Activated CD4-positive, alpha-beta T cell treated with anti-CD3 and anti-CD28 coated beads, Interleukin-2, Interleukin-4, amounts not matched to agents 100 ng/mL and 50 ng/mL, durations not matched to agents 16 hours and 8 hours (primary cell): Measurements from ENCODE around the gene YEATS4.
"Not testable (repeated sequence)": the region's sequence is repeated elsewhere in the genome, so short reads cannot be mapped to it uniquely, and the experiment has no call there.

Source experiments
- DNase-seq: peaks from one replicate; pipeline ENCODE4 v3.0.0-alpha.2; 2020; ENCODE audit warnings: low spot score

The YEATS4 gene

DNA sequence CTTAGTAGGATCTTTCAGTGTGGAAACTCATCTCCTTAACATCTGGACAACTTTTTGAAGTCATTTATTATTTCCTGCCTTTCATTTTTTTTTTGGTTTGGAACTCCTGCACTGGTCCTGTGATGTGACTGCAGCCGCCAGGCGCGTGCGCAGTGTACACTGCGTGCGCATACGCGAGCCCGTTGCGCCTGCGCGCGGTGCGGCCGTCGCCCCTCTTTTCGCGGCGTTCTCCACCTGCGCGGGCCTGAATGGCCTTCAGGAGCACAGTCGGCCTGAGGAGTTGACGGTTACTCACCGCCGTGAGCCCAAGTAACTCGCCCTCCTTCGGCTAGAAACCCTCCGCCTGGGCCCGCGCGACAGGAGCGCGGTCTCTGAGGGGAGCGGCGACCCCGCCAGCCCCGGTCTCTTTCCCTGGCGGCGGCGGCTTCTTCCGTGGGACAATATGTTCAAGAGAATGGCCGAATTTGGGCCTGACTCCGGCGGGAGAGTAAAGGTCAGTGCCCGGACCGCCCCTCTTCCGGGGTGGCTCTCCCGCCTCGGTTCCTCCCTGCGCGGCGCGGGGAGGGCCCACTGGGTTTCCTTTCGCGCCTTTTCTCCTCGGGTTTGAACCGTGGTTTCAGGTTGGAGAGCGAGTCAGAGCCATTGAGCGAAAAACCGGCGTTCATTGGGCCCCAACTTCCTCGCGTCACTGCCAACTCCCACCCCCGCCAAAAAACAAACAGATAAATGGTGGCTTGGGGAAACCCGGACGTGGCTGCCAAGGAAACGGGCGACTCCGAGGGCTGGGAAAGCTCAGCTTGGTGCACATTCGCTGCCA is at the start of gene YEATS4:
TSS of gene YEATS4 (plus strand) at position 213 of the 817 bp plus-strand sequence. CDS start at position 443, 230 bp downstream.
- peak; percentile 94 for DNase-seq

DNA sequence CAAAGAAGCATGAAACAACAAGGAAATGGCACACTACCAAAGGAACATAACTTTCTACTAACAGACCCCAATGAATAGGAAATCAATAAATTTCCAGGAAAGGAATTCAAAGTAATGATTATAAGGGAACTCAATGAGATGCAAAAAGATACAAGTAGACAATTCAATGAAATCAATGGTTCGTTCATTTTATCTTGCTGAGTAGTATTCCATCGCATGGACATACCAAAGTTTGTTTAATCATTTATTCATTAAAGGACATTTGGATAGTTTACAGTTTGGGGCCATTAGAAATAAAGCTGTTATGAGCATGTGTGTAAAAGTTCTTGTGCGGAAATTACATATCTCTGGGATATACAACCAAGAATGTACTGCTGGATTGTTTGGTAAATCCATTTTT is 46.3 kb upstream of the YEATS4 start:
- no peak for DNase-seq

DNA sequence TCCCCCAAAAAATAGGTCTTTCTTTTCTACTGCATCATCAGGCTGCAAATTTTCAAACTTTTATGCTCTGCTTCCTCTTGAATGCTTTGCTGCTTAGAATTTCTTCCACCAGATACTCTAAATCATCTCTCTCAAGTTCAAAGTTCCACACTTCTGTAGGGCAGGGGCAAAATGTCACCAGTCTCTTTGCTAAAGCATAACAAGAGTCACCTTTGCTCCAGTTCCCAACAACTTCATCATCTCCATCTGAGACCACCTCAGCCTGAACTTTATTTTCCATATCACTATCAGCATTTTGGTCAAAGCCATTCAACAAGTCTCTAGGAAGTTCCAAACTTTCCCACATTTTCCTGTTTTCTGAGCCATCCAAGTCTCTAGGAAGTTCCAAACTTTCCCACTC is 42.8 kb upstream of the YEATS4 start:
- DNase-seq, result not testable (repeated sequence)

DNA sequence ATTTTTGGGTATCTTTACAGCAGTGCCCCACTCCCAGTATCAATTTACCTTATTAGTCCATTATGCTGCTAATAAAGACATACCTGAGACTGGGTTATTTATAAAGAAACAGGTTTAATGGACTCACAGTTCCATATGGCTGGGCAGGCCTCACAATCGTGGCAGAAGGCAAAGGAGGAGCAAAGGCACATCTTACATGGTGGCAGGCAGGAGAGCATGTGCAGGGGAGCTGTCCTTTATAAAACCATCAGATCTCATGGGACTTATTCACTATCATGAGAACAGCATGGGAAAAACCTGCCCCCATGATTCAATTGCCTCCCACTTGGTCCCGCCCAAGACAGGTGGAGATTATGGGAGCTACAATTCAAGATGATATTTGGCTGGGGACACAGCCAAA is 42.3 kb upstream of the YEATS4 start:
- not testable (repeated sequence) for DNase-seq

DNA sequence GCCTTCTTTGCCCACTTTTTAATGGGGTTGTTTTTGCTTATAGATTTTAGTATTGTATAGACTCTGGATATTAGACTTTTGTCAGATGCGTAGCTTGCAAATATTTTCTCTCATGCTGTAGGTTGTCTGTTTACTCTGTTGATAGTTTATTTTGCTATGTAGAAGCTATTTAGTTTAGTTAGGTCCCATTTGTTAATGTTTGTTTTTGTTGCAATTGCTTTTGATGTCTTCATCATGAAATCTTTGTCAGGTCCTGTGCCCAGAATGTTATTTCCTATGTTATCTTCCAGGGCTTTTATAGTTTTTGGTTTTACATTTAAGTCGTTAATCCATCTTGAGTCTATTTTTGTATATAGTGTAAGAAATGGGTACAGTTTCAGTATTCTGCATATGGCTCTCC is 41.3 kb upstream of the YEATS4 start:
- DNase-seq, result no peak

DNA sequence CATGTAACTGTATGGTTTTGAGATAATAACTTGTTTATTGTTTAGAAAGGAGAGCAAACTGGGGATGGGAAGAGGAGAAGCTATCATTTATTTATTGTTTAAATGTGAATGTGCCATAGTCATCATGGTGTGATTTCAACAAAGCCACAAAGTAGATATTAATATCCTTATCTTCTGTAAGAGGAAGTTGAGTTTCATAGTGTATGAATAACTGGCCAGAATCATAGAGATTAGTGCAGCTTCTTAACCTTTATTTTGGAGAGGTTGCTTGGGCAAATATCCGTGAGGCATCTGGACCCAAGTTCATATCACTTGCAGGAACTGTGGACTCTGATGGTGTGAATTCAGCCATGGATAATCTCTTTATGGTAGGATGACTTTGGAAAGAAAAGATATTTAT is 38.2 kb upstream of the YEATS4 start:
- DNase-seq, result no peak

DNA sequence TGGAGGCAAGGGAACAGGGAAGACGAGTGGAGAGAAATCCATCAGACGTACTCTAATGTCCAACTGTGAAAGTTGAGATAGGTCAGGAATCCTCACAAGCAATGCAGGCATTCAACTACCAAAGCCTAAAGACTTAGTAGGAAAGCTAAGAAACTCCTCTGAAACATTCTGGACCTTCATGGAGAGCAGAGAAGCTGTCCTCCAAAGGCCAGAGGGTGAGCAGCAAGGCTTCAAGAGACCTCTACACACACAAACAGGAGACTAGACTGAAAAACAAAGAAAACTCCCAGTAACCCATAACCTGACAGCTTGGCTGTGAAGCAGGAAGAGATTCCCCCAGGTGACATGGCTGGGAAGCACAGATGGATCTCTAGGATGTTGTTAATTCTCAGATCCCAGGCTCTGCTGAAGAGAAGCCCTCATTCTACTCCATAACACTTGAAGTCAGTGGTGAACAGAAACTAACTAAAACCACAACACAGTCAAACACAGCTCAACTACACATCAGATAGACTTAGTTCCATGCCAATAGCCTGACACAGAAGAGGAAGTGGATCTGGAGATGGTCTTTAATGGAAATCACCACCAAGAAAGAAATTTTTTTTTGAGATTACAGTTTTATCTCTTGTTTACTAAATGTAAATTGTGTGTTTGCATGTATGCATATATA is 34.6 kb upstream of the YEATS4 start:
- DNase-seq, result no peak

DNA sequence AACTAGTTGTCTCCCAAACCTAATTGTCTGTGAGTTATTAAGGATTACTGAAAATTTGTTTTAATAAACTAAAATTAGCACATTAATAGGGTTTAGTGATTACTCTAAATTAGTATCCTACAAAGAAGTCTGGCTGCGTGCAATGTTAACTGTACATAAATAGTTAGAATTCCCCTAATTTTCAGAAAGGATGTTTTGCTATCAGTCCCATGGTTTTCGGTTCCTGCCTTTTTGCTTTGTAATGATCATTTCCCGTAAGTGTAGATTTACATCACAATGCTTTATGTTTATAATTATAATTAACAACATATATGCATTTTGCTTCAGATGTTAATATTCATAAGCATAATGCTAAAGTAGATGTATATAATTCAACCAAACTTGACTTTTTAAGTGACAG is 31.1 kb upstream of the YEATS4 start:
- no peak for DNase-seq

DNA sequence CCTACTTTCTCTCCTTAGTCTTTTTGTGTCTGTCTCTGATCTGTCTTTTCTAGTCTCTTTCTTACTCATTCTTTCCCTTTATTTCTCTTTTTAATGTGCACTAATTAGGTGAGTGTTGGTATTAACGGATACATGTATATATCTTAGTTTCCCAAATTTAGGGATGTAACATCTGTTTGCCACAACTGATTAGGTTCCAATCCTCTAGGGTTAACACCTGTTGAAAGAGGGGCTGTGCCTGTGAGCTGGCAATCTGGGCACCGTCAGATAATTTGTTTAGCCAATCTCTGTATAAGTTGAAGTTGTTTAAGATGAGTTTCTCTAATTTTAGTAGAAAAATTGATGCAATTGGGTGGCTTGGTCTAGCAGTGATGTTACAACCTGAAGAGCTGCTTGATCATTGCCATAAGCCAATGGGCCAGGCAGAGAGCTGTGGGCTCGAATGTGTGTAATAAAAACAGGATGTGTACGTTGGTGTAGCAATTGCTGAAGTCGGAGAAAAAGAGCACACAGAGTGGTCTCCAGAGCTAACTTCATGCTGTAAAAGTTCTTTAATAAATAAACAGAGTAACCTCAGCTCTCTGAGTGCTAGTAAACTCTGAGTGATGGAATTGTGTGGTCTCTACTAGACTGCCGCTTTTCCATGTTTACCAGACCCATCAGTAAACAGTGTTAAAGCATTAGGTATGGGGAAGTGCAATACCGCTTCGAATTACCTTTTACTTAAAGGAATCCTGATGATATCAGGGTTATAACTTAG is 29.7 kb upstream of the YEATS4 start:
- peak; percentile 29 for DNase-seq

DNA sequence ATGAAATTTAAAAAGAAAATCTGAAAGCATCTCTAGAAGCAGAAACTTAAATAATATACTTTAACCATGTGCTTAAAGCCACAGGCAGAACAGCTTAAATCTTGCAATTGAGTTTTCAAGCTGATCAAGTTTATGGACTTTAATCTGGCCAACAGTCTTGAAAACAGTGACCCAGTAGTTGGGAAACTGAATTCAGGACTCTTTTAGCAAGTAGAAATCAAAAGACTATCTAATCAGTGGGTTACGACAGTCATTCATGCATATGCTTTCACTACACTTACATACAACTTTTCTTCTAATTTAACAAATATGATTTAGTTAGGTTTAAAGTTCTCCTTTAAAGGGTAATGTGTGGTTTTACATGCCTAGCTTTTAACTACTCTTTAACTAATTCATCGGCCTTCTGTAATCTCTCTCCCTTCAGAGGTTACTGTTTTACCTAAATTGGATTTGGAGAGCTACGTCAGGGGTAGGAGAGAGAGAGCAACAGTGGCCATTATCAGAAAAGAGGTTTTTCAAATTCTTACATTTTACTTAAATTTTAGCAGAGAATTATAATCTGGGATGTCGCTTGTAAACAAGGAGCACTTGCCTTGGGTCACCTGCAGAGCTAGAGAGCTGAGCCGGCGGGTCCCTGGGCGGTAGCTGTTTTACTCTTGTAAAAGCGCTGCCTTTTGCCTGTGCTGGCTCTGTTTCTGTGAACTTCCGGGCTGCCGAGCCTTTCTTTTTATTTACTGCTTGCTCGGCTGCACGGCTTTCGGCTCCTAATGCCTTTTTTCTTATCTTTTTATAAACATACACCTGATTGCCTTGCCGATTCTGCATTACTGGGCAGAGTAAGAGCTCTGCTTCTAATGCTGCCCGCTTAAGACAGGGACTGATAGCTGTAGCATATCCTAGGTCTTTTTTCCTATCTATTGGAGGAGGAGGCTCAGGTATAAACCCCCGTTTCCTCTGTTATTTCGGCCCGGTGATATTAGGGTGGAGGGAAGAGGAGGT is 28.8 kb upstream of the YEATS4 start:
- DNase-seq, result peak; percentile 41

DNA sequence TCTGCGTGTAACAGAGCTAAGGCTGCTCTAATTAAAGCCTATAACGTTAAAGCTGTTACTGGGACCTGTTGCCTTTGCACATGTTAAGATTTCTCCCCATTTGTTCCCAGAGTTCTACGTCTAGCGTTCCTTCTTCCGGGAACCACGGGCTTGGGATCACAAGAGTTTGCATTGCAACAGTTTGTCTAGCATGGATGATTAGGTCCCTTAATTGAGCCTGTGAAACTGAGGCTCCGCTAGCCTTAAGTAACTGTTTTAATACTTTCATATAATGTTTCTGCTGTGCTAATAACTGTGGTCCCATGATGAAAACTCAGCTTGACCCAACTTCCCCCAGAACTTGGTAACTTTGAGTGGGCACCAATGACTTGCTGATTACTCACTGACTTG is 28.0 kb upstream of the YEATS4 start:
- DNase-seq, result no peak

DNA sequence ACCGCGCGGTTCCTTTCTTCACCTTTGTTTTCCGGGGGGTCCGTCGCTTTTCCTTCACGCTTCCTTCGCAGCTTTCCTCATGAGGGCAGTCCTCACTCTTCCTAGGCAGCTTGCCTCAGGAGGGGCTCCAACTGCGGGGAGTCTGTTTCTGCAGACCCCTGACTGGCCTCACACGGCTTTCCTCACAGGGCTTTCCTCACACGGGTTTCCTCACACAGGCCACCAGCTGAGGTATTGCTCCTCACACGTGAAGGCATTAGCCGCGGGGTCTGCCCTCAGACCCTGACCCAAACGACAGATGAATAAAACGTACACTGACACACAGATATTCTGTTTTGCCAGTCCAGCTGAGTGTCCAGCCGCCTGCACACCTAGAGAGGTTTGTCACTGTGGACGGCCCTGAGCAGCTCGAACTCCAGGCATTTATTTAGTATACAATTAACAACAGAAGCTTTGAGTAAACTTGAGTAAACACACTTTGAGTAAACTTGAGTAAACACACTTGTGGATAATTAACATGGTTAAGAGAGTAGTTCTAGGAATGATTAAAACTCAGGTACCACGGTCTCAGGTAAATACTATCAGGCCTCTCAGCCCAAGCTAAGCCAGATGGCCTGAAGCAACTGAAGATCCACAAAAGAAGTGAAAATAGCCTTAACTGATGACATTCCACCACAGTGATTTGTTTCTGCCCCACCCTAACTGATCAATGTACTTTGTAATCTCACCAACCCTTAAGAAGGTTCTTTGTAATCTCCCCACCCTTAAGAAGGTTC is 27.4 kb upstream of the YEATS4 start:
- no peak for DNase-seq

DNA sequence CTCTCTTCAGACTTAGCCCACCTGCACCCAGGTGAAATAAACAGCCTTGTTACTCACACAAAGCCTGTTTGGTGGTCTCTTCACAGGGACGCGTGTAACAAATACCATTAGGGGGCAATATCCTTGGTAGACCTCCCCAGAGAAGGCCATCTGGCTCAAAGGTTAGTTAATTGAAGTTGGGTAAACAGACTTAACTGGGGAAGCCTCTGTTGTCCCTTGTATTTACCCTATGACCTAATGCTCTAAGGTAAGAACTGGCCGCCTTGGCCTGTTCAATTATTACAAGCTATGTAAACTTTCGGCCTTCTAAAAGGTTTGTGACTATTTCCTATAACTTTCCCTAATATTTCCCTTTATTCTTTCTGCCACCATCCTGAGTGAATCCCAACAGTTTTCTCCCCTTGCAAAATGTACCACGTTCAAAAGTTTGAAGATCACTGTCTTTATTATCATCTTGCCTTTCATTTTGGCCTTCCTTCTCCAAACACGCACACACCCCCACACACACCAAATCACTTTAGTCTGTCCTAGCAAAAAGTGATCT is 26.7 kb upstream of the YEATS4 start:
- DNase-seq, result no peak

DNA sequence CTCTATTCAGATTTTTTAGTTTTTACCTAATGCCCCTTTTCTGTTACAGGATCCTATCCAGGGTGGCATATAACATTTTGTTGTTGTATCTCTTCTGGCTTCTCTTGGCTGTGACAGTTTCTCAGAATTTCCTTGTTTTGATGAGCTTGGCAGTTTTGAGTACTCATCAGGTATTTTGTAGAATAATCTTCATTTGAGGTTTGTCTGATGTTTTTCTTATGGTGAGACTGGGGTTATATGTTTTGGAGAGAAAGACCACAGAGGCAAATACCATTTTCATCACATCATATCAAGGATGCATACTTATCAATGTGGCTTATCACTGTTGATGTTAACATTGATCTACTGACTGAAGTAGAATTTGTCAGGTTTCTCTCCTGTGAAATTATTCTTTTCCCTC is 25.4 kb upstream of the YEATS4 start:
- no peak for DNase-seq

DNA sequence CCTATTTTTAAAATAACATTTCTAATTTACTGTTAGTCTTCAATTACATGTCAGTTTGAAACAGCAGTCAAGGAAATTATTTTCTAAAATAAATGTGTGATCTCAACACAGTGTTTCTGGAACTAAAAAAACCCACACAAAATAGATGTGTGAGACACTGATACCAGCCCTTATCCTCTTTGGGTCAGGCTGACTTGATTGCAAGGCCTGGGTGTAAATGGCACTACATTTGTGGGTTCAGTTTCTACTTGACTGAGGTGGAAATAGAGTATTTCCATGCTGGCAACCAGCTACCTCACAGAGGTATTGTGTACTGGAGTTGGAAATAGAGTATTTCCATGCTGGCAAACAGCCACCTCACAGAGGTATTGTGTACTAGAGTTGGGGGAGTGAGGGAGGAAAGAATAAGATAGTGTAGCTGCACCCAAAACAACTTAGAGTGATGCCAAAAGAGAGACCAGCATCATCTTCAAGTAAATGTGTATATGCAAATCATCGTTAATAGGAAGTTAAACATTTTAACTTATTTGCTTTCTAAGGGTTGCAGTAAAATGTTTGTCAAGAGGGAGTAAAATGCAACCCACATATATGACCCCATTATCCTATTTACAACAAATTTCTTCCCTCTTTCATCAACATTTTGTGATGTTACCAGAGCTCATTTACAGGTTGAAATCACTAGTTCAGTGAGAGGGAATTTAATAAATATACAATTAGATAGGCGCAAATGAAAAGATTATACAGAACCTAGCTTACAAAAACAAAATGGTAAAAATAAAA is 22.0 kb upstream of the YEATS4 start:
- DNase-seq, result no peak

DNA sequence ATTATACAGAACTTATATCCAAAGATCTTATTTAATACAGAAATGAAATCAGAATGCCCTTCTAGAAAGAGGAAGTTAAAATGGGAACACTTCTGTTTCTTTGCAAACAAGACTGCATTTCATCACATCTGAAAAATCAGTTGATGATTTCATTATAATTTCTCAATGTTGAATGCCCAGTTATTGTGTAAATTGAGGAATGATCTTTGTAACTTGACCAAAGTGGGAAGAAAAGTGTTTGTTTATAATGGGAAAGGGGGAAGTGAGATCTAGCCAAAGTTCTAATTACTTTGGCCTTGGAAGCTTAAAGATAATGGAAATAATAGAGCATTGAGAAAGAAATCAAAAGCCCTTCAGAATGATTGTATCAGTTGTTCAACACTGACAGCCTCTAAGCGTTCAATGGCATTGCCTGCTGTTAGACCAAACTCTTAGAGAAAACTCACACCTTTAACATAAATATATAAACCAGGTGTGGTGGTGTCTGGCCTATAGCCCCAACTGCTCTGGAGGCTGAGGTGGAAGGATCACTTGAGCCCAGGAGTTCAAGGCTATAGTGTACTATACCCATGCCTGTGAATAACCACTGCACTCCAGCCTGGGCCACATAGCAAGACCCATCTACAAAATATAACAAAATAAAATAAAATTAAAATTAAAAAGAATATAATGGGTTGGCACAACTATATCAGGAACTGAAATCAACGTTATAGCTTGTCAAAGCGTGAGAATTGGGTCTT is 21.3 kb upstream of the YEATS4 start:
- no peak for DNase-seq

DNA sequence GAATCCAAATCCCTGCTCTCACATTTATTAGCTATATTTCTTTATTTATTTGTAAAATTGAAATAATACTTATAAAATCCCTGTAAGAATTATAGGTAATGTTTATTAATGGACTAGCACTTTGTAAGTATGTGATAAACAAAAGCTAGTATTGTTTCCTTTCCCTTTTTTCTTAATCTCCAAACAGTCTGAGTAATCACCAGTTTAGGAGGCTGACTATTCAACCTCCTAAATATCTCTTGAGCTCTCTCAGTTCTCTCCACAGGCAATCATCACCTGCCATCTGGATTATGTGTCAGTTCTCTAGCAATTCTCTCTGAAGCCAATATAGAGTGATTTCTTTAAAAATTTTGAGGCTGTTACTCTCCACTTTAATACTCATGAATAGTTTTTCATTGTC is 20.6 kb upstream of the YEATS4 start:
- DNase-seq, result no peak

DNA sequence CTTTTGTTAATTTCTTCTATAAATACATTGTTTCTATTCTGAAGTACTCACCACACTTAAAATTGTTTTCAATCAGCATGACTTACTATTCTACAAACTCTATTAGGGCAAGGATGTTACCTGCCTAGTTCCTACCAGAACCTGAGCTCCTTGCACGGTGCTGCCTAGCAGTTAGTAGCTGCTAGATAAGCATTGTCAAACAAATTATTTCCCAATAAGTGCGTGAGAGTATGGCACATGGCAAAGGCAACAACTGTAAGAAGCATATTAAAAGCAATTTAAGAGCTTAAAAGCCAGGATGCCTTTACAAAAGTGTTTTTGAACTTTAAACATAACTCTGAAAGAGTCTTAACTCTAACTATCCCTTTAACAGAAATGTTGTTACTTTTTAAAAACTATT is 19.5 kb upstream of the YEATS4 start:
- no peak for DNase-seq

DNA sequence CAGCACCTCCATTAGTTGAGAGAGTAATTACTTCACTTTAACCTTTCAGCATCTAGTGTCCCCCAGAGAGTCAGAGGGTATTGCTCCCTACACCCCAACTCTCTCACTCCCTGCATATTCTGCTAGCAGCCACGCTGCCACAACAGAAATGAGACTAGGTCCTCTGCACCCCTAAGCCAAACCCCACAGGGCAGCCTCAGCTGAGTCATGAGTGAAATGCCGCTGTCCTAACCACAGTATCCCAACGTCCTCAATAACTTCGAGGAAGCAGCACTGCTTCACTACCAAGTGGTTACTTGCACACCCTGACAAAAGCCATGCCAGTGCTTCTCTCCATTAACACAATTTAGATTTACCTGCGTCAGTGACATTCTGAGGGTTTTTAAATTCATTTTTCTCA is 18.2 kb upstream of the YEATS4 start:
- DNase-seq, result no peak
